Activated CD4-positive, alpha-beta T cell treated with anti-CD3 and anti-CD28 coated beads, Interleukin-2, Interleukin-4, amounts not matched to agents 100 ng/mL and 50 ng/mL, durations not matched to agents 16 hours and 8 hours (primary cell): Measurements from ENCODE around the gene ZNF771.
A peak's percentile ranks its signal among the peaks of the same experiment; 100 is the strongest.

Source experiments
- DNase-seq: peaks from one replicate; pipeline ENCODE4 v3.0.0-alpha.2; 2020; ENCODE audit warnings: low spot score

Gene ZNF771

GRCh38 chr16:30407102-30407803 is at the start of gene ZNF771:
Gene ZNF771 (plus strand): TSS chr16:30407606. CDS start chr16:30408054, 448 bp downstream.
- peak; percentile 95 for DNase-seq

- no peak for DNase-seq
Observed at GRCh38 chr16:30357715-30358576, 49.5 kb upstream of the ZNF771 start.

DNA sequence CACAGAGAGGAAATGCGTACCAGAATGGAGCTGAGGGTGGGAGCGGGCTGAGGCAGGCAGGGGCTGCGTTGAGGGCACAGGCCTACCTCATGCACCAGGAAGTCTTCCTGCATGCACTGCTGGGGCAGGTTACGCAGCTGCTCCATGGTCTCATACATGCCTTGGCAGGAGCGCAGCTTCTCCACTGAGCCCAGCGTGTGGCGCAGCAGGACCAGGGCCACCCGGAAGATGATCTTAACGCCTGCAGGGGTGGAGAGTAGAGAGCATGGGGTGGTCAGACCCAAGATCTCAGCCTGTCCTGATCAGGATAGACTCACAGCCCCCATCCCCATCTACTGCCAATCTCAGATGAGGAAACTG is 48.8 kb upstream of the ZNF771 start:
- DNase-seq = no peak

GRCh38 chr16:30358990-30359870 is 48.2 kb upstream of the ZNF771 start:
- DNase-seq = no peak

DNA sequence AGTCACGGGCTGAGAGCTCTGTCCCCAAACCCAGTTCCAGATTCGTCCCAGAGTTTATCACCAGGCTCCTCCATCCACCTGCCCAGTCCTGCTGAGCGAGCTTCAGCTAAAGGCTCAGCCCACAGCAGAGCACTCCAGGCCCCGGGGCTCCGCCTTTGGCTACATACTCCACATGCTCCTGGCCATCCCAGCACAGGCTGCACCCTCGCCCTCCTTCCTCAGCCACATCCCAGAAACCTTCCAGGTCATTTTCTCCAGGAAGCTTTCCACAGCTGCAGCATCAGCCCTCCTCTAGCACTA is 47.6 kb upstream of the ZNF771 start:
- DNase-seq = no peak

GRCh38 chr16:30361180-30361579 is 46.2 kb upstream of the ZNF771 start:
- DNase-seq = no peak

- DNase-seq = no peak
Observed at GRCh38 chr16:30365200-30365599, 42.2 kb upstream of the ZNF771 start.

DNA sequence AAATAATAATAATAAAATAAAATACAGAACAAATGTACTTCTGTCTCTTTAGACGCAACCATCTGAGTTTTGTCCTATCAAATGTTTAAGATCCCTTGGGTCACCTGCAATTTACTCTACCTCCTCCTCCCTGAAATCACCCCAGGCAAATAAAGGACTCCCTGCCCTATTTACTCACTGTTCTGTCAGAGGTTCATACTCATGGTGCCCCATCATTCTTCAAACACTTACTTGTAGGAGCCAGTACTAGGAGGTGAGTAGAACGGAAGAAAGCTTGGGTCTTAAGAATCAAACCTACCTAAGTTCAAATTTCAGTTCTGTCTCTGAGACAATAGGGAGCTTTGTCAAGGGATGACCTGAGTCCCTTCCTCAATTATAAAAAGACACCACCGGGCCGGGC is 40.9 kb upstream of the ZNF771 start:
- no peak for DNase-seq

- DNase-seq = no peak
Observed at GRCh38 chr16:30367349-30368009, 39.9 kb upstream of the ZNF771 start.

DNA sequence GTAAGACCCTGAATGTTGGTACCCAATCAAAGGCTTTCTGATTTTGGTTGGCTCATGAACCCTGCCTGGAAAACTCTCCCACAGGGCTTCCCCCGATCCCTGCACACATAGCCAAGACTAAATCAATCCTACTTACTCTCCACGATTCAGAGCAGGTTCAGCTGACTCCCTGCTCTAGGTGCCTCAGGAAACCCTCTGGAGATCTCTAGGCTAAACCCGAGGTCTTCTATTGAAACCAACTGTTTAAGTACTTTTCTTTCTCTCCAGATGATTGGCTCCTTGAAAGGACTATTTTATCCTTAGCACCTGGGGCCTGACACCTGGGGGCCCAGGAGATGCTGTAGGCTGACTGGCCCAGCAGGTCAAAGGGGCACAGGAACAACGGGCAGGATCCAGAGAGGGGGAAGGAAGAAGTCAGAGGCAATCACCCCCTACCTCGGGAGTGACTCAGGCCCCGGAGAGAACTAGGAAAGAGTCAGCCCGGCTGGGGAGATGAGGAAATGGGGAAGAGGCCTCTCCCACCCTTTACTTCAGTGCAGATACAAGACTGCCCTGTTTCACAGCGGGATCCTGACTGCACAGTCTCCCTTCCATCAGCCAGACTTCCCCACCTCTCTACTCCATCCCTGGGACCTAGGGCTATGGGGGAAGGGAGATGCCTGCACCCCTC is 39.1 kb upstream of the ZNF771 start:
- DNase-seq = no peak

- no peak for DNase-seq
Observed at GRCh38 chr16:30368792-30369090, 38.7 kb upstream of the ZNF771 start.

GRCh38 chr16:30369091-30369937 is 38.1 kb upstream of the ZNF771 start:
- no peak for DNase-seq

GRCh38 chr16:30369938-30370455 is 37.4 kb upstream of the ZNF771 start:
- no peak for DNase-seq

DNA sequence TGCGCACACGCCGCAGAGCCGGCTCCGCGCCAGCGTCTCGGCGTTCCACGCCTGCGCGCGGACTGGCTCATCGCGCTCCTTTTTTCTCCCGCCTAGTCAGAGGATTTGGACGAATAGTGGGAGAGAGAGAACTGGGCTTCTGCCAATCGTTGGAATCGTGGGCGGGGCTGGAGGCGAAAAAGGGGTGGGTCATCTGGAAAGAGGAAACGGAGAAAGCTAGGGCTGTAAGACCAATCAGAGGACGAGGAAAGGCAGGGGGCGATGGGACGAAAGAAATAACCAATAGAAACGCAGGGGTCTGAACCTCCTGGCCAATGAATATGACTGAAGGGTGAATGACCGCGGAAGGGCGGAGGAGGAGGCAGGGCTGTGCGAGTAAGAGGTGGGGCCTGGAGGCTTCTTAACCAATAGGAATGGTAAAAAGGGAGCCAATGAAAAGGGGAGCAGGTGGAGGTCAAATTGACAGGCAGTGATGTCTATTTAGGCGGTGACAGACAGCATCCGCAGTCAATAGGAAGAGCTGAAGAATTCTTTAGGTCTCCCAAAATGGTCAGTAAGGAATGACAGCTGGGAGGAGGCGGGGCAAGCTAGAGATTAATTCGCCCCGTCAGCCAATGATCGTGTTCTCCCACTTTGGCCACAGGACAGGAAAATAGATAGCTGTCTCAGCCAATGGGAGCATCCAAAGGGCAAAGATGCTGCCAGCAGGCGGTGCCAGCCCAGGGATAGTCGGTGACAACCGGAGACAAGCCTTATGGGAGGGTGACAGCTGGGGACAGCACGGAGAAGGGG is 36.8 kb upstream of the ZNF771 start, which contains the start of gene TBC1D10B:
Gene TBC1D10B, minus strand, starts transcription at position 39 of the 792 bp plus-strand sequence. CDS start 311 bp downstream, outside the sequence.
- DNase-seq = peak; percentile 100

DNA sequence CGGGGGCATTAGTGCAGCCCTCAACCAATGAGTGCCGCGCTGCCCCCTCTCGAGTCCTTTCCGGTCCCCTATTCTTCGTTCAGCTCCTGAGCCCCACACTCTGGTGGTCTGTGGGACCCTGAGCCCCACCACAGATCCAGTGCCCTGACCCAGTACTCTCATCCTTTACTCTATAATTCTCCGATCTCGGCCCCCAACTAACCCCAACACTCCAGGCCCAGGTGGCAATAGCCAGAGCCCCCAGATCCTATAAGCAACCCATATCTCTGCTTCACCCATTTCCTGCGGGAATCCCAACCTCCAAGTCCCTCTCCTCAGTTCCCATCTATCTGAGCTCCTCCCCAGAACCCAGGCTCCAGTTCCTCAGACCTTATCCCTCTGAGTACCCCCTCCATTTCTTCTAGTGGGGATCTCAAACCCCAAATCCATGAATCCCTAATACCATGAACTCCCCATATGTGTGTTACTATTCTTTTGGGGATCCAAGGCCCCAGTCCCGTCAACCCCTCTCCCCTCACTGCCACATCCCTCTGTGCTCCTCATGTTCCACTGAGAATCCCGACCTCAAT is 36.1 kb upstream of the ZNF771 start:
- no peak for DNase-seq

- DNase-seq = no peak
Observed at GRCh38 chr16:30372038-30372712, 35.2 kb upstream of the ZNF771 start.

DNA sequence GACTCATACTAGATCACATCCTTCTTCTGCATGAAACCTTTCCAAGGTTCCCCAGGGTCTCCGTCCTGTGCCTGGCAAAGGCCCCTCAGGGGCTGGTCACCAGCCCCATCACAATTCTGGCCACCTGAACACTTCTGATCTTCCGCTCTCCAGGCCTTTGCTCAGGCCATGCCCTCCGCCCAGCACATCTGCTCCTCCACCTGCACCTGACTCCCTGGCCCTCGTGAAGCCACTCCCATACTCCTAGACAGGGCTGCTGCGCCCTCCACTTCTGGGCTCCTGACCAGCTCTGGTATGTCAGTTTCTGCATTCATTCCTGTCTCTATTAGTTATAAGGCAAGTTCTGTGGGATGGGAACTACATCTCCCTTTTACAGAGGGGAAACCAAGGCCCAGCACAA is 34.7 kb upstream of the ZNF771 start:
- DNase-seq = no peak

DNA sequence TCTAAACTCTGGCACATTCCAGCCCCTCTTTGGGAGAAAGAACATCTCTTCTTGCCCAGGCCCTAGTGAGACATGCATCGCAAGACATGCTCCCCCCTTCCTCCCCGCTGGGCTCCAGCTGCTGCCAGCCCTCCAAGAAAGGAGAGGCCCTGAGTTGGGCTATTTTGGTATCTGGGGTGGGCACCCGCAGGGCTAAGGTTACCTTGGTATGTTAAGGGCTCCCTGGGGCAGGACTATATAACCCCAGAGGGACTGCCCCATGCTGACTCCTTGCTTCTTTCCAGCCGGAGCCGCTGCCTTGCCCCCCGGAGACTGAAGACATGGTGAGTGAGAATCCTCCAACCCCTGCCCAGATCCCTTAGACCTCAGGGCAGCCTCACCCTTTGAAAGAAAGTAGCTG is 32.9 kb upstream of the ZNF771 start, which contains the start of gene MYL11:
Gene MYL11, plus strand, starts transcription at position 265 of the 400 bp plus-strand sequence. Its CDS starts 56 bp downstream, at position 321.
- no peak for DNase-seq
